GM21423 (cell line): ENCODE data around the gene C1orf52.

Experiments
- ATAC-seq: cut with Tn5 transposase; IDR thresholded peaks from one replicate; pipeline ENCODE4 v1.9.1; 2021; ENCODE audit warnings: mild to moderate bottlenecking, moderate library complexity; ENCODE audit not compliant: unreplicated experiment

C1orf52 gene

GRCh38 chr1:85259118-85259911, at the start of gene C1orf52:
Gene C1orf52, minus strand, starts transcription at chr1:85259662. Its CDS starts 29 bp downstream, at chr1:85259633.
- ATAC-seq = peak; percentile 97

- no peak for ATAC-seq
Measured at GRCh38 chr1:85308833-85309350, 49.4 kb upstream of the C1orf52 start.

GRCh38 chr1:85307987-85308832, 48.7 kb upstream of the C1orf52 start:
- ATAC-seq = peak; percentile 91

GRCh38 chr1:85306236-85306635, 46.8 kb upstream of the C1orf52 start:
- no peak for ATAC-seq

- ATAC-seq = no peak
Measured at GRCh38 chr1:85303440-85304162, 44.1 kb upstream of the C1orf52 start.

GRCh38 chr1:85300140-85300539, 40.7 kb upstream of the C1orf52 start:
- no peak for ATAC-seq

GRCh38 chr1:85297855-85298629, 38.6 kb upstream of the C1orf52 start:
- peak; percentile 95 for ATAC-seq

- ATAC-seq = no peak
Measured at GRCh38 chr1:85297538-85297854, 38.0 kb upstream of the C1orf52 start.

- no peak for ATAC-seq
Measured at GRCh38 chr1:85296980-85297379, 37.5 kb upstream of the C1orf52 start.

- ATAC-seq = no peak
Measured at GRCh38 chr1:85295654-85296053, 36.2 kb upstream of the C1orf52 start.

GRCh38 chr1:85295006-85295431, 35.6 kb upstream of the C1orf52 start:
- no peak for ATAC-seq

GRCh38 chr1:85290826-85291225, 31.4 kb upstream of the C1orf52 start:
- ATAC-seq = no peak

GRCh38 chr1:85289848-85290335, 30.4 kb upstream of the C1orf52 start:
- no peak for ATAC-seq

GRCh38 chr1:85289207-85289847, 29.9 kb upstream of the C1orf52 start:
- no peak for ATAC-seq

GRCh38 chr1:85284202-85284601, 24.7 kb upstream of the C1orf52 start:
- ATAC-seq = no peak

GRCh38 chr1:85283475-85284199, 24.2 kb upstream of the C1orf52 start:
- no peak for ATAC-seq

- no peak for ATAC-seq
Measured at GRCh38 chr1:85282424-85282823, 23.0 kb upstream of the C1orf52 start.

- no peak for ATAC-seq
Measured at GRCh38 chr1:85280636-85281035, 21.2 kb upstream of the C1orf52 start.

GRCh38 chr1:85279458-85280080, 20.1 kb upstream of the C1orf52 start:
- ATAC-seq = no peak
